Cardiac septum (tissue), 1 donor: ENCODE results near the gene FTO. TPM values are rescaled to one million over a fixed set of nuclear protein-coding genes. Genes with fewer than 3 reads are reported as not detected.
"Not testable (repeated sequence)": the region's sequence is repeated elsewhere in the genome, so short reads cannot be mapped to it uniquely, and the experiment has no call there.

Experiments used
- DNase-seq: peaks from one replicate; pipeline ENCODE4 v3.0.0-alpha.2; 2020; ENCODE audit warnings: low spot score
- intact Hi-C: fragments of 100-400 bp; cut with DNase I; formaldehyde crosslinking; loops from one replicate; pipeline ENCODE4 v1.14.0; 2022
- total RNA-seq: library from RNA; stranded (reverse); fragmentation: NEBNext Ultra II Directional; extraction: Animal tissue kit (Norgen Biotek cat#: 25700); gene quantifications from one replicate; pipeline ENCODE4 v1.2.1, GENCODE V29; 2021
- donor health status: DM: no; HTN: no; CAD: no.

The FTO gene
- total RNA-seq, 1 donor from 2014 or later, result 70.4 TPM

DNA sequence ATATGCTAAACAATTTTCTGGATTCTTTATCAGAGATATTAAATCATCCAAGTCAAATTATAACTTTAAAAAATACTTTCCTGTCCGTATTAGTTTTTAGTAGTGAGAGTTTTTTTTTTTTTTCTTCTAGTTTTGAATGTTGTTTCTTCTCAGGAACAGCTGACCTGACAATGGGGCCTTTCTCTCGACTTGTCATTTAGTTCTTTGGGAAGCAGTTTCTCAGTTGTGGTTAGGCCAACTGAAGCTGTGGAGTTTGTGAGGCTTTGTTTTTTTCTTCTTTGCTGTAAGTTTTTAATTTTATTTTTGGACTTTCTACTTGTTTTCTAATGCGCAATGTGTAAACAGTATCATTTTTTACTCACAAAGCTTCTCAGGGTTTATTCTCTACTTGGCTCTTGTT is 140.8 kb downstream of the FTO start:
- intact Hi-C loops, result no loop called here
- DNase-seq, result no peak

DNA sequence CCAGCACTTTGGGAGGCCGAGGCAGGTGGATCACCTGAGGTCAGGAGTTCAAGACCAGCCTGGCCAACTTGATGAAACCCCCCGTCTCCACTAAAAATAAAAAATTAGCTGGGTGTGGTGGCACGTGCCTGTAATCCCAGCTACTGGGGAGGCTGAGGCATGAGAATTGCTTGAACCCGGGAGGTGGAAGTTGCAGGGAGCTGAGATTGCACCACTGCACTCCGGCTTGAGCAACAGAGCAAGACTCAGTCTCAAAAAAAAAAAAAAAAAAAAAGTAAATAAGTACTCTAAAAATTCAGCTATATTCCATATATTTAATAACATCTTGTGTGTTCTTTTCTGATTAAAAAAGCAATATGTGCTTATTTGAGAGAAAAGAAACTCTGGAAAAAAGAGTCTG is 142.6 kb downstream of the FTO start:
- DNase-seq, result not testable (repeated sequence)

DNA sequence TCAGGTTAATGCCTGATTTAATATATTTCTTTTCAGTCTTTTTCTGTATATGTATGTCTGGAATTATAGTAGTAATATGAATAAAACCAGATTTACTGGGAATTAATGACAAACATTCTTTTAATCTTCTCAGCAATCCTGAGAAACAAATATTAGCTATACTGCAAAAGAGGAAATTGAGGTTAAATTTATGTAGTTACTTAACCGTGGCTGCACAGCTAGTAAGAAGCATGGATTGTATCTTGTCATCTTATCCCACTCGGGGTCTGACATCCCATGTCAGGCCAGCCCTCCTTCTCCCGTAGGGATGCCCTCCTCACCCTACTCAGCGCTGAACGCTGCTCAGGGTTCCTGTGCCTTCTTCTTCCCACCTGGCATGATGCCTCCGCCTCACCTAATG is 143.0 kb downstream of the FTO start:
- DNase-seq, result no peak
- intact Hi-C loops, result no loop called here

More for the DNA sequence above, 142.6 kb downstream of the FTO start:
- intact Hi-C loops, result not testable (repeated sequence)

DNA sequence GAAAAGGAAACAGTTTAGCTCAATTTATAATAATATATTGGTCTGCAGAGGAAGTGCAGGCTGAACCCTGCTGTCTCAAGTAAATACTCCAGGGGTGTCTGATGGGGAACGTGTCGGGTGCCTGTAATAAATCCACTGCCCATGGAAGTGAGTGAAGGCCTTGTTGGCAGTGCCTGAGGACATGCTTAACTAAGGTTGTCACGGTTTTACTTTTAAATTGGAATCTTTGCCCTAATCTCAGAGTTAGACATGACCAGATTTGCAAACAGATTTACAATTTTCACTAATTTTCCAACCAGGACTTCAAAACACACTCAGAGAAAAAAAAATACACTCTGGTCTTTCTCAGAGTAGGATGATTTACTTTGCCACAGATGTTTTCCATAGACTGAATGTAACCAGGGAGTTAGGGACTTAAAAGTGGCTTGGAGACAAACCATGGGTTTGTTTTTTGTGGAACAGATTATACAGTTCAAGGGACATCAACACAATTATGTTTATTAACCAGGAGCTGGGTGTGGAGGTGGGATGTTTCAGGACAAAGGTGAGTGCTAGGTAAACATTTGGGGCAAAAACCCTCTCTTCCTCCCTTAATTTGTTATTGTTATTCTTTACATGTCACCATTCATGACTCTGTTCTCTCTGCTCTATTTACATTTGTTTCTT is 144.5 kb downstream of the FTO start:
- intact Hi-C loops, result no loop called here
- no peak for DNase-seq

DNA sequence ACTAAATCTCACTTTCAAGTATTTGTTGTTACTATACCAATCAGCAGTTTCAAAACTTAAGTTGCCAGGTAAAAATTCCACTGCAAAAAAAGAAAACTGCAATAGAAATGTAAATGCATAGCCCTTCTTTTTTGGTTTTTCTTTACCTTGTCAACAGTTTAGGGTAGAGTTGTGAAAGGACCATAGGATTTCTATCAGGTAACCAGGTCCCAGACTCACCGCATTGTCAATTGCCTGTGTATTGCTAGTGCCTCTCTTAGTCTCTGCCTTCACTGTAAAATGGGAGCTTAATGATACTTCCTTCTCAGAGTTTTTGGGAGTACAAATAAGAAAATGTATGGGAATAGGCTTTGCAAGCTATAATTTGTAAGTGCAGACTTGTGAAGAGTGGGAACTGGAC is 145.0 kb downstream of the FTO start:
- DNase-seq, result no peak
- intact Hi-C loops, result no loop called here

- DNase-seq, result no peak
- intact Hi-C loops, result no loop called here
Observed at GRCh38 chr16:53849585-53849984, 145.6 kb downstream of the FTO start.

- DNase-seq, result no peak
- intact Hi-C loops, result no loop called here
Observed at GRCh38 chr16:53849994-53850393, 146.0 kb downstream of the FTO start.

DNA sequence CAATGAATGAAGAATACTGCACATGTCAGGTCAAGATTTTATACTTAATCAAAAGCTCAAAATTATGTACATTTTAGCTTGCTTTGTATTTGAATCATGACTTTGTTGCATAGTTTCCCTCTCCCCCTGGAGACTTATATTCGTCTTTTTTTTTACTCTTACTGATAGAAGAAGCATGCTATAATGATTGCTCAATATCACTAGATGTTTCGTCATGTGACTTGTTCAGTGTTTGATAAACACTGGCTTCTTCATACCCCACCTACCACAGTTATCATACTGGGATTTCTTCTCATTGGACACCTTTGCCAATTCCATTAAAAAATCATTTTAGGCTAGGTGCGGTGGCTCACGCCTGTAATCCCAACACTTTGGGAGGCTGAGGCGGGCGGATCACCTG is 148.7 kb downstream of the FTO start:
- DNase-seq, result no peak
- intact Hi-C loops, result no loop called here

DNA sequence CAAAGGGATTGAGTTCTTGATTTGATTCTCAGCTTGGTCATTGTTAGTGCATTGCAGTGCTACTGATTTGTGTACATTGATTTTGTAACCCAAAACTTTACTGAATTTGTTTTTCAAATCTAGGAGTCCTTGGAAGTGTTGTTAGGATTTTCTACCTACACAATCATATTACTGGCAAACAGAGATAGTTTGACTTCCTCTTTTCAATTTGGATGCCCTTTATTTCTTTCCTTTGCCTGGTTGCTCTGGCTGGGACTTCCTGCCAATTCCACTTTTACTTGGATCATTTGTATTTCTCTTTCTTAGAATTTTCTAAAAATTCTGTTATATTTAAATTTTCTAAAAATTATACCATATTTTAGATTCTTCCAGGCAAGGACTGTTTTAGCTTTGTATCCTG is 151.1 kb downstream of the FTO start:
- DNase-seq, result no peak
- intact Hi-C loops, result no loop called here

DNA sequence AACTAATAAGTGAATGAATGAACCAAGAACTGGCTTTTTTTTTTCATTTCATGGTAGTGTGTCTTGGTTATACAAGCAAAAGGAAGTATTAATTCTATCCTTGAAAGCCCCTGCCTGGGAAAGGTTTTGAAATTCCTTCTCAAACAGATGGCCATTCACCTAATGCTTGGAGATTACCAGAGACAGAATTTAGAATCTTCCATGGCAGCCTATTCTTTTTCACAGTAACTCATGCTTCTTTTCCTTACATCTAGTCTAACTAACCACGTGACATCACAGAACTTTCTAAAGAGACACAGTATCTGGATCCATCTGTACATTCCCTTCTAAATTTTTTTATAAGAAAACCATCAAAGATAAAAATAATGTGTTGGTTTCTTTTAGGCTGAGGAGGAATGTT is 151.6 kb downstream of the FTO start:
- no peak for DNase-seq
- intact Hi-C loops, result no loop called here

- intact Hi-C loops, result no loop called here
- DNase-seq, result no peak
Observed at GRCh38 chr16:53859995-53860540, 156.1 kb downstream of the FTO start.

GRCh38 chr16:53863861-53864260 is 159.9 kb downstream of the FTO start:
- DNase-seq, result no peak
- intact Hi-C loops, result no loop called here

DNA sequence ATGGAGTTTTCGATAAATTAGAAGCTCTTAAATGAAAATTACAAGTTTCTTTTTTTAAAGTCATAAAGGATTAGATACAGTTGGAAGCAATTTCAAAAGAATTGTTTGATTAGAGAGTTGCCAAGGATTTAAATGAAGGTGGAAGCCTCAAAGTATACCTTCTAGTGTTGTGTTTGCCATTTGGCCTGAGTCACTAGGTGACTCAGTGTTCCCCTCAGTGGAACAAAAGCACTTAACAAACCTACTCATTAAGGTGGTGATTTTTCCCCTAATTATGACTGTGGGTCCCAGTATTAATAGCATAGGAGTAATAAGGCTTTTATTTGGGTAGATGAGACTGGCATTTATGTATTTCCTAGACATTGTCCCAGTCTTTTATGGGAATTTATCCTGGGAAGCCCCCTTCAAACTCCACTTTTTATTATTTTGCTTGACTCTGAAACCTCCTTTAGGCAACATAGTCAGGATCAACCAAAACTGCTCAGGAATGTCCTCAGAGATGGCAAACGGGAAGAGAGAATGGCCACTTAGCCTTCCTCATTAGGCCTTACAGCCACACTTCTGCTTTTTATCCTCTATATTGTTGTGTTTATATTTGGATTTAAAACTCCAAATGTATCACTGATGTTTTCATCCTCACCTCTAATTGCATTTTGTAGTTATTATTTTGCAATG is 161.0 kb downstream of the FTO start:
- DNase-seq, result no peak
- intact Hi-C loops, result no loop called here

DNA sequence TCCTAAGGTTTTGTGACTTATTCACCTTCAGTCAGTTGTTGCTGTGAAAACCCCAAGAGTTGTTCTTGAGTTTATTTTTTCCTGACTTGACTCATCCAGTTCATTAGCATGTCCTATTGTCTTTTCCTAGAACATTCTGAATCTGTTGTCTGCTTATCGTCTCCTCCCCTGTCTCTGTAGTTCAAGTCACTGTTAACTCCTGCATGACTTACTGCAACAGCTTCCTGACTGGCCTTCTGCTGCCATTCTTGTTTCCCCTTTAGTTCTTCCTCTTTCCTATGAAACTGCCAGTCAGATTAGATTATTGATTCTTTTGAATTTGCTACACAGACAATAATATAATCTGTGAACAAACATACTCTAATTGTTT is 161.5 kb downstream of the FTO start:
- DNase-seq, result no peak
- intact Hi-C loops, result no loop called here

DNA sequence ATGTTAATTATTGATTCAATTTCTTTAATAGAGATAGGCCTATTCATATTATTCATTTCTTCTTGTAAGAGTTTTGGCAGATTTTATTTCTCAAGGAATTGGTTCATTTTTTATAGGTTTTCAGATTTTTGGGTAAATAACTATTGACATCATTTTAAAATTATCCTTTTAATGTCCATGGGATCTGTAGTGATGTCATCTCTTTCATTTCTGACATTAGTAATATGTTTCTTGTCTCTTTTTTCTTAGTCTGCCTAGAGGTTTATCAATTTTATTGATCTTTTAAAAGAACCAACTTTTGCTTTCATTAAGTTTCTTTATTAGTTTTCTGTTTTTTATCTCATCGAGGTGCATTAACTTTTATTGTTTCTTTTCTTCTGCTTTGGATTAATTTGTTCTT is 162.6 kb downstream of the FTO start:
- DNase-seq, result no peak

GRCh38 chr16:53870831-53871230 is 166.9 kb downstream of the FTO start:
- DNase-seq, result no peak
- intact Hi-C loops, result no loop called here

More for the DNA sequence above, 162.6 kb downstream of the FTO start:
- intact Hi-C loops, result no loop called here

GRCh38 chr16:53872248-53873221 is 168.6 kb downstream of the FTO start:
- intact Hi-C loops, result no loop called here
- no peak for DNase-seq

GRCh38 chr16:53876811-53877210 is 172.9 kb downstream of the FTO start:
- DNase-seq, result no peak
- intact Hi-C loops, result no loop called here

- DNase-seq, result no peak
- intact Hi-C loops, result no loop called here
Observed at GRCh38 chr16:53878216-53878615, 174.3 kb downstream of the FTO start.

DNA sequence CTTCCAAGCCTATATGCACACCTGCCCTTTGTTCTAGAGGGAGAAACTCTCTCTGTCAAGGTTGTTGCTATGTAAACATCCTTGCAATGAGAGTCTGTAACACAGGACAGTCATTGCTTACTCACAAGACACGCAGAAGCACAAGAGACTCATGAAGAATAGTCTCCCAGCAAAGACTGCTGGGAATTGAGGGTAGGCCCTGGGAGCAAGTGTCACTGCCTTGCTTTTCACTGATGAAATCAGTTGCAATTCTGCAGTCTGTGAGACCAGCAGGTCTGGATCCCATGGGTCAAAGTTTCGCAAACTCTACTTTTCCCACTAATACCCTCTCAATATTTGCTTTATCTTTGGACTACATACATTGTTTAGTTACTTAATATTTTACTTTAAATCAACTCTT is 177.4 kb downstream of the FTO start:
- DNase-seq, result no peak
- intact Hi-C loops, result no loop called here
